Hypothalamus (tissue), 51 donors: Measurements from ENCODE around the gene MADCAM1.
"Not testable (repeated sequence)": the region's sequence is repeated elsewhere in the genome, so short reads cannot be mapped to it uniquely, and the experiment has no call there.

ENCODE experiments used
- DNase-seq, 51 donors: peaks; one replicate each; lab custom pipeline; 2025; lab: John Stamatoyannopoulos, UW

The MADCAM1 gene

DNA sequence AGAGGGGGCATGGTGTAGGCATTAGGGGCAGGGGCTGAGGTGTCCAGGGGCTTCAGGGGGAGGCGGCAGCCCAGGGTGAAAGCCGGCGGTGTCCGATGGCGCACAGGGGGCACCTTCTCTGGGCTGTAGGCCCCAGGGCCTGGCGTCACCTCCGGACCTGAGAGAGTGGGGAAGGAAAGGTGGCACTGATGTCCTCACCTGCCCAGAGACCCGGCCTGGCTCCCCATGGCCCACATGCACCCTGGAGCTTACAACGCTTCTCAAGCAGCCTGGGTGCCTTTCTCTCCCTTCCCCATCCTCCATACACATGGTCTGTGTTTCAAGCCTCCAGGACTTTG is 32.1 kb upstream of the MADCAM1 start:
- DNase-seq: no peak

DNA sequence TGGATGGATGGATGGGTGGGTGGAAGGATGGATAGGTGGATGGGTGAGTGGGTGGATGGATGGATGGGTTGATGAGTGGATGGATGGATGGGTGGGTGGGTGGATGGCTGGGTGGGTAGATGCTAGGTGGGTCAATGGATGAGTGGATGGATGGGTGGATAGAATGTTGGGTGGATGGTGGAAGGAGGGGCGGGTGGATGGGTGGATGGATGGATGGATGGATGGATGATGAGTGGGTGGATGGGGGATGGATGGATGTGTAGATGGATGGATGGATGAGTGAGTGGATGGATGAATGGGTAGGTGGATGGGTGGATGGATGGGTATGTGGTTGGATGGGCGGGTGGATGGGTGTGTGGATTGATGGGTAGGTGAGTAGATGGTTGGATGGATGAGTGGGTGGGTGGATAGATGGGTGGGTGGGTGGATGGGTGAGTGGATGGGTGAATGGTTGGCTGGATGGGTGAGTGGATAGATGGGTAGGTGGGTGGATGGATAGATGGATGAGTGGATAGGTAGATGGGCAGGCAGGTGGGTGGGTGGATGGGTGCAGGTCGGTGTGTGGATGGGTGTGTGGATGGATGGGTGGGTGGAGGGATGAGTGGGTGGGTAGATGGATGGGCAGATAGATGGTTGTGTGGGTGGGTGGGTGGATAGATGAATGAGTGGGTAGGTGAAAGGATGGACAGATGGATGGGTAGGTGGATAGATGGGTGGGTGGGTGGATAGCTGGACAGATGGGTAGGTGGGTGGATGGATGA is 31.1 kb upstream of the MADCAM1 start:
- no peak for DNase-seq

- no peak for DNase-seq
Measured at GRCh38 chr19:467554-467953, 28.7 kb upstream of the MADCAM1 start.

GRCh38 chr19:468587-469256 is 27.6 kb upstream of the MADCAM1 start:
- no peak for DNase-seq

DNA sequence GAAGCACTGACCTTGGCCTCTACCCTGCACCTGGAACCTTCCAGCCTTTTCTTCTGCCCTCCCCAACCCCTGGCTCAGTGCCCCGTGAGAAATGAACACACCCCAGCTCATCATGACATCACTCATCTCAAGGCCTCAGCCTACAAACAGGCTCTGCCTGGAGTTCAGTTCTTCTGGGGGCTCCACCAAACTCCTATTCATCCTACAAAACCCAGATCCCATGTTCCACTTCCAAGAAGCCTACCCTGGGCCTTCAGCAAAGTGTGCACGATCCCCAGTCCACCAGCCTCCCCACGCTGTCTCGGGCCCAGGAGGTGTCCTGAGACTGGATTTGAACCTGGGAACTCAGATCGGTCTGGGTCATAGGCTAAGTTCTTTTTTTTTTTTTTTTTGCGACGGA is 26.5 kb upstream of the MADCAM1 start:
- DNase-seq: no peak

GRCh38 chr19:470701-471100 is 25.6 kb upstream of the MADCAM1 start:
- DNase-seq: no peak

- DNase-seq: no peak
Measured at GRCh38 chr19:472005-472858, 24.1 kb upstream of the MADCAM1 start.

- no peak for DNase-seq
Measured at GRCh38 chr19:474126-475078, 21.9 kb upstream of the MADCAM1 start.

DNA sequence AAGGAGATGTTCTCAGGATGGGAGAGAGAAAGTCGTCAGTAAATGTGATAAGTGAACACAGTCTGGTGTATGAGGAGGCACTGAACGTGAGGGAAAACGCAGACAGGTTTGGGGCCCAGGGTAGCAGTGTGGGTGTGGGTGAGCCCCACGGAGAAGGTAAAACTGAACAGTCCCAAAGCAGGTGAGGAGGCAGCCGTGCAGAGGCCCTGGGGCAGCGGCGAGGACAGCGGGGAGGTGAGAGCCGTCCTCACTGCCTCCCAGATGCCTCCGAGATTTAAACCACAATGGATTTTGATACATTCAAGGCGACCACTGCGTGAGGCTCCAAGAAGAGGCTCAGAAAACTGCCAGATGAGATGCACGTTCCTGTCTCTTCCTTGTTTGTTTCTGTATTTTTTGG is 20.9 kb upstream of the MADCAM1 start:
- no peak for DNase-seq

- DNase-seq: peak in 8 of 51 donors; percentile 8 to 56 (median 34)
Measured at GRCh38 chr19:478236-478903, 17.9 kb upstream of the MADCAM1 start.

DNA sequence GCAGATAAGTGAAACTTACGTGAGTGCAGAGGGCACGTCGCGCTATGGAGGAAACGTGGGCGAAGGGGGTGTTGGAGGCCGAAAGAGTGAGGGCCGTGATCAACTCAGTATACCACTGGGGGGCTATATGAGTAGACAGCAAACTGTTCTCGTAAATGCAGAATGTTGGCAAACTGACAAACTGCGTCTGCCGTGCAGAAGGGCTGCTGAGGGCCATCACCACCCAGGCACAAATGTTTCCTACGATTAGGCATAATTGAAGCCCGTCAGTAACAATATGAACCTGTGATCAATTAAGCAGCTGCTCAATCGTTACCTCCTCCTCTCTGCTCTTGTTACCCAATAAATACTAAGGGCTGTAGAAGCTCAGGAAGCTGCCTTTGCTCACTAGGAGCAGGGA is 17.3 kb upstream of the MADCAM1 start:
- no peak for DNase-seq

DNA sequence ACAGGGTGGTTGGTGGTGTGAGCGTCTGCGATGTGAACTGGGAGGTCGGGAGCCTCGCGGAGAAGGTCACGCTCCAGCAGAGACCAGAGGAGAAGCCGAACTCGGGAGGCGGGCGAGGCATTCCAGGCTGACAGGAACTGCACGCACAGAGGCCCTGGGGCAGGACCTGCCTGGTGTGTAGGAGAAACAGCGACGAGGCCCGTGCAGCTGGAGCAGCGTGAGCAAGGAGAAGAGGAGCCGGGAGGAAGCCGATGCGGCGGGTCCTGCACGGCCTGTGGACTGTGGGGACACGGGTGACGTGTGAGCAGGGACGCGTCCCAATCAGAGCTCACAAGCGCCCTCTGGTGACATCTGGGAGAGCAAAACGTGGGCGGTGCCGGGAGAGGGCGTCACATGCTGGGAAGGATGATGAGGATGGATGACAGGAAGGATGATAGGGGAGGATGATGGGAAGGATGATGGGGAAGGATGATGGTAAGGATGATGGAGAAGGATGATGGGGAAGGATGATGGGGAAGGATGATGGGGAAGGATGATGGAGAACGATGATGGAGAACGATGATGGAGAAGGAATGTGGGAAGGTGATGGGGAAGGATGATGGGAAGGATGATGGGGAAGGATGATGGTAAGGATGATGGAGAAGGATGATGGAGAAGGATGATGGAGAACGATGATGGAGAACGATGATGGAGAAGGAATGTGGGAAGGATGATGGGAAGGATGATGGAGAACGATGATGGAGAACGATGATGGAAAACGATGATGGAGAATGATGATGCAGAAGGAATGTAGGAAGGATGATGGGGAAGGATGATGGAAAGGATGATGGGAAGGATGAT is 16.1 kb upstream of the MADCAM1 start:
- DNase-seq: peak in 44 of 51 donors; percentile 9 to 85 (median 58)

- not testable (repeated sequence) for DNase-seq
Measured at GRCh38 chr19:481100-481499, 15.2 kb upstream of the MADCAM1 start.

DNA sequence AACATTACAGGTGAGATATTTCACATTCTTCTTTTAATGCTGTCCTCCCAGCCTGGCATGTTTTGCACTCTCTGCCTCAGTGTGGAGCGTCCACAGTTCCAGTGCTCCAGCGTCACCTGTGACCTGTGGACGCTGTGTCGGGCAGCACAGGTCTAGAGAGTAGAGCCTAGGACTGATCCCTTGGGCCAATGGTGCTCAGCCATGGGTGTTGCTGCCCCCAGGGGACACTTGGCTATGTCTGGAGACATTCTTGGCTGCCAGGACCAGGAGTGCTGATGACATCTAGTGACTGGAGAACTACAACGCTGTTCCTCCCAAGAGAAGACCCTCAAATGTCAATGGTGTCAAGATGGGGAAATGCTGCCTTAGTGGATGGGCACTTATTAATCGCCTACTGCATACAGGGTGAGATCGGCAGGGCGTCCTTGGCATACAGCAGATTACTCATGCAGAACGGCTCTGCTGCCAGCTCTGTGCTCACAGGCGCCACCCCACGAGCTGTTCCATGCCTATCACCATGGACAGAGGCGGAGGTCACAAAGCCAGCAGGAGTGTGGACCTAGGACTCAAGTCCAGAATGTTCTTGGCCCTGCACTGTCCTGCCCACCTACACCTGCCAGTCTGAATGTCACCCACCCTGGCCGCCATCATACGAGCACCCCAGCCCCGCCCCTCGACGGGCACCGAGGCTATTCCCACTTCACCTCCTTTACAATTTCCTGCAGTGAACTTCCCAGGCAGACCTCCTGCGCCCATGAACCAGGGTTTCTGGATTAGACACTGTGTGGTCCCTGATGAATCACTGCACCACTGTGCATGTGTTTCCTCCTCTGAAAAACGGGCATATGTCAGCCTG is 13.9 kb upstream of the MADCAM1 start:
- DNase-seq: no peak

DNA sequence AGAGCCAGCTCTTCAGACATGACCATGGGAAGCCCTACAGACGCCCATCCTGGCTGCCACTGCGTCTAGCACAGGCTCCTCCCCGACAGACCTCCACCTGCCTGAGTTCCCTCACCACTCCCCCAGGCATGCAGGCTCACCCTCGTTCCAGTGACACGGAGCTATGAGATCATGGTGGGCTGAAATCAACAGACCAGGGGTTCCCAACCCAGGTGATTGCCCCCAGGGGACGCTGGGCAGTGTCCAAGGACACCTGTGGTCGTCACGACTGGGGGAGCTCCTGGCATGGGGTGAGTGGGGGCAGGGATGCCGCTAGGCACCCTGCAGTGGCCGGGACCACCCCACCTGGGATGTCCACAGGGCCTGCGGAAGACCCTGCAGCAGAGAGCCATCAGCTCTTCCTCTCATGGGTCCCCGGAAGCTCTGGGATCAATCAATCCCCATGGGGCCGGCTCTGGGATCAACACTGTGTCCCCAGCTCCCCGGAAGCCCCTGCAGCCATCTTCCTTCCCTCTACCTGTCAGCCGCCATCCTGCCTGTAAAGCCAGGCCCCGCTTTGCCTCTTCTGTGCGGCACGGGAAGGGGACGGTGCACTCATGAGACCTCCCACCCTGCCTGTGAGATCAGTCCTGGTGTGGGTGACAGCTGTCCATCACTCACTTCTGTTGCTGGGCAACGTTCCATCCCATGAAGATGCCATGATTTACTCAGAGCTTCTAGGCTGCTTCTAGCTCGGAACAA is 12.8 kb upstream of the MADCAM1 start:
- no peak for DNase-seq

GRCh38 chr19:484494-484893 is 11.8 kb upstream of the MADCAM1 start:
- DNase-seq: no peak

- DNase-seq: peak in 2 of 51 donors; percentile 21 to 51
Measured at GRCh38 chr19:485077-485476, 11.2 kb upstream of the MADCAM1 start.
